K562 (cell line): ENCODE data around the gene PCSK7. TPM values are rescaled to one million over a fixed set of nuclear protein-coding genes. Genes with fewer than 3 reads are reported as not detected.

Experiments
- ELF4 ChIP-seq: fragments of 450-650 bp; formaldehyde crosslinking; IDR thresholded peaks from 2 replicates; pipeline ENCODE4 v1.4.0; 2022; ENCODE audit warnings: missing genetic modification characterization
- EP300 ChIP-seq: IDR thresholded peaks from 2 replicates; pipeline ENCODE4 v1.6.1; 2012; ENCODE audit warnings: low read length, improper control_type of control experiment
- MTA2 ChIP-seq: fragments of 450-650 bp; IDR thresholded peaks from 2 replicates; pipeline ENCODE4 v1.6.1; 2016; ENCODE audit warnings: low read depth
- REST ChIP-seq, 2 experiments: fragments of 450-650 bp; formaldehyde crosslinking in 1 of 2; IDR thresholded peaks; 2 replicates each; pipeline versions ENCODE4 v1.4.0 to v1.6.1; 2014 to 2020; ENCODE audit warnings: mild to moderate bottlenecking in 2 of 2, borderline replicate concordance in 1 of 2, low read depth in 1 of 2
- TBP ChIP-seq: optimal IDR thresholded peaks from 2 replicates; pipeline ENCODE3; 2011; ENCODE audit warnings: low read depth, low read length, improper control_type of control experiment
- THRAP3 ChIP-seq: fragments of 450-650 bp; IDR thresholded peaks from 2 replicates; pipeline ENCODE4 v1.6.1; 2016; ENCODE audit warnings: mild to moderate bottlenecking, inconsistent platforms, borderline replicate concordance
- ZNF75A ChIP-seq: fragments of 450-650 bp; formaldehyde crosslinking; IDR thresholded peaks from 2 replicates; pipeline ENCODE4 v1.4.0; 2020; ENCODE audit warnings: mild to moderate bottlenecking
- ZNF778 ChIP-seq: fragments of 450-650 bp; formaldehyde crosslinking; IDR thresholded peaks from 2 replicates; pipeline ENCODE4 v1.4.0; 2020; ENCODE audit warnings: mild to moderate bottlenecking, moderate library complexity
- polyA plus RNA-seq, 8 experiments: library from polyadenylated mRNA; depleted of rRNA in 4 of 8; stranded (reverse) in 5 of 8; unstranded in 3 of 8; fragments of >200 nt; fragmentation: Nextera tagmentation in 2 of 8; fragmentation: Illumina TruSeq in 1 of 8; extraction: Ambion mirVana in 2 of 8; extraction: Trizol in 1 of 8; gene quantifications; 2 replicates each; pipeline versions ENCODE4 v1.2.1 to v1.2.3, GENCODE V29; 2011 to 2014; ENCODE audit warnings: inconsistent platforms in 1 of 8, missing spikeins in 1 of 8
- total RNA-seq, 7 experiments: library from RNA; depleted of rRNA in 6 of 7; stranded (reverse); fragments of >200 nt in 6 of 7; fragmentation: Illumina TruSeq in 2 of 7; extraction: Trizol in 2 of 7; gene quantifications; 2 replicates each; pipeline versions ENCODE4 v1.2.1 to v1.2.3, GENCODE V29; 2011 to 2021; ENCODE audit warnings: low replicate concordance in 1 of 7

PCSK7 gene
- total and polyA plus RNA-seq, 9 of the 15 experiments (the other 6 are each of a cell fraction or from before 2014, with no cell fraction given) = 3.1 to 29.2 (median 15.6) TPM

- TF ChIP-seq REST (IDR thresholded peaks at IDR 0.05; ENCODE audit: borderline replicate concordance) (no peak), REST (CRISPR knock-in tag; IDR thresholded peaks at IDR 0.05; ENCODE audit: low read depth) (no peak), ZNF75A (no peak), MTA2 (no peak), EP300 (no peak), ELF4 (CRISPR knock-in tag) (no peak), TBP (no peak), THRAP3 (no peak), ZNF778 (CRISPR knock-in tag) (no peak)
Measured at GRCh38 chr11:117187007-117187406, 44.9 kb downstream of the PCSK7 start (continued).
